GM19035 (cell line): Measurements from ENCODE around the gene TNFRSF11A.

ENCODE experiments used
- ATAC-seq: cut with Tn5 transposase; IDR thresholded peaks from one replicate; pipeline ENCODE4 v1.9.1; 2021; ENCODE audit not compliant: unreplicated experiment

Gene TNFRSF11A

GRCh38 chr18:62324917-62325805 is at the start of gene TNFRSF11A:
Gene TNFRSF11A, plus strand, starts transcription at chr18:62325310. Its CDS starts 43 bp downstream, at chr18:62325353.
- ATAC-seq = peak; percentile 59

- no peak for ATAC-seq
Measured at GRCh38 chr18:62277045-62277444, 48.1 kb upstream of the TNFRSF11A start.

GRCh38 chr18:62279561-62279960 is 45.5 kb upstream of the TNFRSF11A start:
- no peak for ATAC-seq

- ATAC-seq = no peak
Measured at GRCh38 chr18:62280058-62280457, 45.1 kb upstream of the TNFRSF11A start.

GRCh38 chr18:62280786-62281185 is 44.3 kb upstream of the TNFRSF11A start:
- ATAC-seq = no peak

- ATAC-seq = no peak
Measured at GRCh38 chr18:62281684-62282083, 43.4 kb upstream of the TNFRSF11A start.

- ATAC-seq = no peak
Measured at GRCh38 chr18:62282188-62282629, 42.9 kb upstream of the TNFRSF11A start.

GRCh38 chr18:62284637-62285036 is 40.5 kb upstream of the TNFRSF11A start:
- ATAC-seq = no peak

- ATAC-seq = no peak
Measured at GRCh38 chr18:62285281-62285680, 39.8 kb upstream of the TNFRSF11A start.

GRCh38 chr18:62287781-62288664 is 37.1 kb upstream of the TNFRSF11A start:
- no peak for ATAC-seq

- no peak for ATAC-seq
Measured at GRCh38 chr18:62288665-62289008, 36.5 kb upstream of the TNFRSF11A start.

- ATAC-seq = peak; percentile 65
Measured at GRCh38 chr18:62289047-62289446, 36.1 kb upstream of the TNFRSF11A start.

GRCh38 chr18:62294073-62294472 is 31.0 kb upstream of the TNFRSF11A start:
- ATAC-seq = no peak

- no peak for ATAC-seq
Measured at GRCh38 chr18:62300359-62300963, 24.6 kb upstream of the TNFRSF11A start.

- ATAC-seq = no peak
Measured at GRCh38 chr18:62301322-62301721, 23.8 kb upstream of the TNFRSF11A start.

- no peak for ATAC-seq
Measured at GRCh38 chr18:62312851-62313250, 12.3 kb upstream of the TNFRSF11A start.

GRCh38 chr18:62318228-62319180 is 6.6 kb upstream of the TNFRSF11A start:
- ATAC-seq = no peak

GRCh38 chr18:62321201-62321600 is 3.9 kb upstream of the TNFRSF11A start:
- ATAC-seq = no peak

GRCh38 chr18:62323483-62324180 is 1.5 kb upstream of the TNFRSF11A start:
- ATAC-seq = no peak
